Mammary epithelial cell (primary cell): ENCODE results near the gene FLYWCH1.

Source experiments
- EZH2 ChIP-seq: IDR thresholded peaks from 2 replicates; pipeline ENCODE4 v1.6.1; 2012; ENCODE audit warnings: low read length, inconsistent platforms, borderline replicate concordance
- TF ChIP-seq, protein P1 (sequence below), 2 donors: IDR thresholded peaks in 1 of 2; conservative IDR thresholded peaks in 1 of 2; 2 replicates each; pipeline ENCODE4 v1.5.1; 2011 to 2012; ENCODE audit warnings: inconsistent platforms in 2 of 2, low read length in 2 of 2, mild to moderate bottlenecking in 2 of 2, control low read depth in 1 of 2, low read depth in 1 of 2; ENCODE audit not compliant: insufficient read depth in 1 of 2; ENCODE audit errors: extremely low read depth in 1 of 2

DNA sequence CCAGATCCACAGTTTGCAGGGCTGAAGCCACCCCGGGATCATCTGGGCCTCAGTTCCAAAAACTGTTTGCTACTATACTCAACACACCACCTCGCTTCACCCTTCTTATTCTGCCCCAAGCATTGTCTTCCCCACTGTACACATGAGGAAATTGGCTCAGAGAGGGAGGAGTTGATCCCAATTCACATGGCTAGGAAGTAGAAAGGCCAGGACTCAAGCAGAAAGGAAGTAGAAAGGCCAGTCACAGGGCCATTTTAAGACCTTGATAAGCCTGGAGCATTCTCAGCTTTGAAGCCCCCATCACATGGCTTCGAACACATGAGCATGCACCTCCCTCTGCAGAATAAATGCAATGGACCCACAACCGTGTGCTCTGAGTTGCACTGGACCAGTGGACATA lies 46.1 kb upstream of the FLYWCH1 start:
- TF ChIP-seq, protein P1, sequence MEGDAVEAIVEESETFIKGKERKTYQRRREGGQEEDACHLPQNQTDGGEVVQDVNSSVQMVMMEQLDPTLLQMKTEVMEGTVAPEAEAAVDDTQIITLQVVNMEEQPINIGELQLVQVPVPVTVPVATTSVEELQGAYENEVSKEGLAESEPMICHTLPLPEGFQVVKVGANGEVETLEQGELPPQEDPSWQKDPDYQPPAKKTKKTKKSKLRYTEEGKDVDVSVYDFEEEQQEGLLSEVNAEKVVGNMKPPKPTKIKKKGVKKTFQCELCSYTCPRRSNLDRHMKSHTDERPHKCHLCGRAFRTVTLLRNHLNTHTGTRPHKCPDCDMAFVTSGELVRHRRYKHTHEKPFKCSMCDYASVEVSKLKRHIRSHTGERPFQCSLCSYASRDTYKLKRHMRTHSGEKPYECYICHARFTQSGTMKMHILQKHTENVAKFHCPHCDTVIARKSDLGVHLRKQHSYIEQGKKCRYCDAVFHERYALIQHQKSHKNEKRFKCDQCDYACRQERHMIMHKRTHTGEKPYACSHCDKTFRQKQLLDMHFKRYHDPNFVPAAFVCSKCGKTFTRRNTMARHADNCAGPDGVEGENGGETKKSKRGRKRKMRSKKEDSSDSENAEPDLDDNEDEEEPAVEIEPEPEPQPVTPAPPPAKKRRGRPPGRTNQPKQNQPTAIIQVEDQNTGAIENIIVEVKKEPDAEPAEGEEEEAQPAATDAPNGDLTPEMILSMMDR (conservative IDR thresholded peaks at IDR 0.05 in 1 of 2, IDR thresholded peaks at IDR 0.05 in 1 of 2; ENCODE audit: extremely low read depth in 1 of 2, insufficient read depth in 1 of 2, low read depth in 1 of 2, low read length in 2 of 2), result no peak
- TF ChIP-seq EZH2, result no peak
